PC-9 (cell line): ENCODE measurements around the gene RTP5. TPM values are rescaled to one million over a fixed set of nuclear protein-coding genes. Genes with fewer than 3 reads are reported as not detected.

Experiments
- BruUV-seq: library from RNA; stranded (reverse); fragments of 400-500 nt; replicated peaks from 2 replicates; lab custom pipeline; 2021; lab: Mats Ljungman, UMichigan
- CTCF ChIA-PET: fragments of 300-600 bp; sonication (Branson Sonifier 250); formaldehyde crosslinking; loops from one replicate; lab custom pipeline; 2022; ENCODE audit warnings: antibody characterized with exemption; lab: Charles Lee
- POLR2A ChIA-PET: fragments of 300-600 bp; sonication (Branson Sonifier 250); formaldehyde crosslinking; loops from one replicate; lab custom pipeline; 2022; ENCODE audit warnings: antibody characterized with exemption; ENCODE audit not compliant: unreplicated experiment; lab: Charles Lee
- DNase-seq, 2 experiments: peaks; one replicate each; pipeline versions ENCODE4 v3.0.0 to v3.0.0-alpha.2; 2015 to 2022; ENCODE audit warnings: mixed read lengths in 1 of 2
- H2AFZ ChIP-seq: fragments of 200-600 bp; sonication (generic); 2 replicates; pipeline ENCODE4 v1.8.1; 2017; ENCODE audit warnings: antibody characterized with exemption
- H3F3A ChIP-seq: fragments of 200-600 bp; sonication (generic); 2 replicates; pipeline ENCODE4 v1.8.1; 2017; ENCODE audit warnings: antibody characterized with exemption, mild to moderate bottlenecking, low read depth; ENCODE audit not compliant: insufficient read depth
- H3K27ac ChIP-seq: fragments of 200-600 bp; sonication (generic); 2 replicates; pipeline ENCODE4 v1.6.1; 2016; ENCODE audit warnings: mixed run types
- H3K27me3 ChIP-seq: fragments of 200-600 bp; sonication (generic); 2 replicates; pipeline ENCODE4 v1.6.1; 2016; ENCODE audit warnings: low read depth, mixed run types; ENCODE audit not compliant: insufficient read depth
- H3K36me3 ChIP-seq: fragments of 200-600 bp; sonication (generic); 2 replicates; pipeline ENCODE4 v1.6.1; 2016; ENCODE audit warnings: low read depth, mixed run types
- H3K4me1 ChIP-seq: fragments of 200-600 bp; sonication (generic); replicated peaks from 2 replicates; pipeline ENCODE4 v1.6.1; 2016; ENCODE audit warnings: mixed run types; ENCODE audit not compliant: insufficient read depth
- H3K4me2 ChIP-seq: fragments of 200-600 bp; sonication (generic); 2 replicates; pipeline ENCODE4 v1.6.1; 2017; ENCODE audit warnings: mixed run types
- H3K4me3 ChIP-seq: fragments of 200-600 bp; sonication (generic); 2 replicates; pipeline ENCODE4 v1.6.1; 2016; ENCODE audit warnings: mixed run types
- H3K79me2 ChIP-seq: fragments of 200-600 bp; sonication (generic); 2 replicates; pipeline ENCODE4 v1.6.1; 2017; ENCODE audit warnings: low read depth, mixed run types
- H3K9me2 ChIP-seq: fragments of 200-600 bp; sonication (generic); 2 replicates; pipeline ENCODE4 v1.8.1; 2017; ENCODE audit warnings: mild to moderate bottlenecking; ENCODE audit not compliant: insufficient read depth
- H3K9me3 ChIP-seq: fragments of 200-600 bp; sonication (generic); 2 replicates; pipeline ENCODE4 v1.8.1; 2016; ENCODE audit warnings: low read depth; ENCODE audit not compliant: insufficient read depth
- H4K20me1 ChIP-seq: fragments of 200-600 bp; sonication (generic); 2 replicates; pipeline ENCODE4 v1.8.1; 2017; ENCODE audit not compliant: insufficient read depth
- CTCF ChIP-seq: fragments of 200-600 bp; sonication (generic); conservative IDR thresholded peaks from 2 replicates; pipeline ENCODE4 v1.6.1; 2017; ENCODE audit warnings: mixed run types, antibody characterized with exemption, mild to moderate bottlenecking, moderate library complexity
- EZH2 ChIP-seq: fragments of 200-600 bp; sonication (generic); IDR thresholded peaks from 2 replicates; pipeline ENCODE4 v1.8.0; 2017; ENCODE audit warnings: antibody characterized with exemption, low read depth
- intact Hi-C: fragments of 100-400 bp; cut with micrococcal nuclease; formaldehyde crosslinking; loops from one replicate; pipeline ENCODE4 v1.10.0; 2022; ENCODE audit not compliant: unreplicated experiment
- total RNA-seq: library from RNA; stranded (reverse); gene quantifications from 2 replicates; pipeline ENCODE4 v1.2.3, GENCODE V29; 2021

Gene RTP5
- total RNA-seq, 1 experiment from 2014 or later: not detected

GRCh38 chr2:241860184-241861078 lies 9.1 kb upstream of the RTP5 start:
- Histone ChIP-seq H4K20me1 (no peaks in the 10 kb centered on the region), H3K9me3 (no peaks in the 10 kb centered on the region), H3K9me2 (no peaks in the 10 kb centered on the region), H3K4me1 (no peaks in the 10 kb centered on the region), H2AFZ (no peak overlapping the region), H3F3A (peaks cover 15% of the 10 kb centered on the region; the same call in 1 of the 2 replicates), H3K4me3 (no peak overlapping the region), H3K4me2 (no peak overlapping the region), H3K27me3 (peaks cover 53% of the 10 kb centered on the region), H3K27ac (no peak overlapping the region), H3K79me2 (no peaks in the 10 kb centered on the region), H3K36me3 (no peaks in the 10 kb centered on the region)
- intact Hi-C loops: no loop called here
- no peak for TF ChIP-seq EZH2
- TF ChIP-seq CTCF: no peak
- no TSS peak for BruUV-seq
- DNase-seq: no peak
- ChIA-PET POLR2A (no interaction called here), CTCF (no interaction called here)

GRCh38 chr2:241861264-241861663 lies 8.3 kb upstream of the RTP5 start:
- H4K20me1 ChIP-seq: no peaks in the 10 kb centered on the region
- no peak overlapping the region for H3K27ac ChIP-seq
- no peak overlapping the region for H3K4me2 ChIP-seq
- no peaks in the 10 kb centered on the region for H3K9me3 ChIP-seq
- H3K4me3 ChIP-seq: no peak overlapping the region
- H3K79me2 ChIP-seq: no peaks in the 10 kb centered on the region
- H3K27me3 ChIP-seq: peaks cover 49% of the 10 kb centered on the region
- TF ChIP-seq CTCF: no peak
- TF ChIP-seq EZH2: no peak
- no peaks in the 10 kb centered on the region for H3K36me3 ChIP-seq
- ChIA-PET POLR2A (no interaction called here), CTCF (no interaction called here)
- DNase-seq: no peak
- BruUV-seq: no TSS peak
- H2AFZ ChIP-seq: no peak overlapping the region
- peaks cover 15% of the 10 kb centered on the region; the same call in 1 of the 2 replicates for H3F3A ChIP-seq
- intact Hi-C loops: no loop called here
- H3K9me2 ChIP-seq: no peaks in the 10 kb centered on the region
- H3K4me1 ChIP-seq: no peaks in the 10 kb centered on the region

GRCh38 chr2:241862093-241862492 lies 7.4 kb upstream of the RTP5 start:
- no peaks in the 10 kb centered on the region for H3K9me2 ChIP-seq
- H3K9me3 ChIP-seq: no peaks in the 10 kb centered on the region
- H3K4me1 ChIP-seq: no peaks in the 10 kb centered on the region
- DNase-seq: no peak
- POLR2A ChIA-PET: no interaction called here
- H3K27ac ChIP-seq: no peak overlapping the region
- H3K36me3 ChIP-seq: no peaks in the 10 kb centered on the region
- peaks cover 46% of the 10 kb centered on the region for H3K27me3 ChIP-seq
- intact Hi-C loops: no loop called here
- TF ChIP-seq EZH2 (no peak), CTCF (no peak)
- H3K4me3 ChIP-seq: no peak overlapping the region
- no peak overlapping the region for H2AFZ ChIP-seq
- H3F3A ChIP-seq: peaks cover 15% of the 10 kb centered on the region; the same call in 1 of the 2 replicates
- no TSS peak for BruUV-seq
- CTCF ChIA-PET: no interaction called here
- H3K4me2 ChIP-seq: no peak overlapping the region
- no peaks in the 10 kb centered on the region for H3K79me2 ChIP-seq
- no peaks in the 10 kb centered on the region for H4K20me1 ChIP-seq
